EH (cell line): ENCODE measurements around the gene MAPK8IP2.

Source experiments
- DNase-seq: peaks from one replicate; pipeline ENCODE4 v3.0.0-alpha.2; 2015; ENCODE audit warnings: low read depth

The MAPK8IP2 gene

DNA sequence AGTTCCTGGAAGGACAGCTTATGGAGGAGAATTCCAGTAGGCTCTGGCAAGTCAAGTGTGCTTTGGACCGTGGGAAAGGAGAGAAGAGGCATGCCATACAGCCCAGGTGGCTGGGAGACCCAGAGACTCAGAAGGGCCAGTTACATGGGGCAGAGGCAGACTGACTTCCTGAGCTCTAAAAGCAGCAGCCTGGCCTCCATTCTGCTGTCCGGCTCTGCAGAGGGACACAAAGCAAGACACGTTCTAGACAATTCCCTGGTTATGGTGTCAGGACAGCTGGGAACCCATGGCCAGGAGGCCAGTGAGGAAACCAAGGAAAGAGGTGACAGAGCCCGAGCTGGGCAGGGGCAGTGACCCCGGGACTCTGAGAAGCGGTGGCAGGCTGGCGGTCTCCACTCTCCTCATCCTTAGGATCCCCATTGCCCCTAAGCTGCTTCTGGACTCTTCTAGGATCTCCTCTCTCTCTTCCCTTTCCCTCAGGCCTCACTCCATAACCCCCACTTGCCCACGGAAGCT lies 25.1 kb upstream of the MAPK8IP2 start:
- no peak for DNase-seq

DNA sequence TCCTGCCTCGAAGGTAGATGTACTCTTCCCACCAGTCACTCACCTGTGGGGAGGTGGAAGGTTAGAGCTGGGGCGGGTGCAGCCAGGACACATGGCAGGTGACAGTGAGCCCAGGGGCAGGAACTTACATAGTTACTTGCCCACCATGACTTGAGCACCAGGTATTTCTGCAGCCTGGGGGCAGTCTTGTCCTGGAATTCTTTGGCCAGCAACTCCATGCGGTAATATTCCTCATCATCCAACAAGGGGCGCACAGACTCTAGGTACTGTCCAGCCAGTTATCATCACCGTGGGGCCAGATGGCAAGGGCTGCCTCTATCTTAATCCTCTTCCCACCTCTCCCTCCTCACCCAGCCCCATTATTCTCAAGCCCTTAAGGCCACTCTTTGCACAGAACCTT lies 24.5 kb upstream of the MAPK8IP2 start:
- peak; percentile 59 for DNase-seq

DNA sequence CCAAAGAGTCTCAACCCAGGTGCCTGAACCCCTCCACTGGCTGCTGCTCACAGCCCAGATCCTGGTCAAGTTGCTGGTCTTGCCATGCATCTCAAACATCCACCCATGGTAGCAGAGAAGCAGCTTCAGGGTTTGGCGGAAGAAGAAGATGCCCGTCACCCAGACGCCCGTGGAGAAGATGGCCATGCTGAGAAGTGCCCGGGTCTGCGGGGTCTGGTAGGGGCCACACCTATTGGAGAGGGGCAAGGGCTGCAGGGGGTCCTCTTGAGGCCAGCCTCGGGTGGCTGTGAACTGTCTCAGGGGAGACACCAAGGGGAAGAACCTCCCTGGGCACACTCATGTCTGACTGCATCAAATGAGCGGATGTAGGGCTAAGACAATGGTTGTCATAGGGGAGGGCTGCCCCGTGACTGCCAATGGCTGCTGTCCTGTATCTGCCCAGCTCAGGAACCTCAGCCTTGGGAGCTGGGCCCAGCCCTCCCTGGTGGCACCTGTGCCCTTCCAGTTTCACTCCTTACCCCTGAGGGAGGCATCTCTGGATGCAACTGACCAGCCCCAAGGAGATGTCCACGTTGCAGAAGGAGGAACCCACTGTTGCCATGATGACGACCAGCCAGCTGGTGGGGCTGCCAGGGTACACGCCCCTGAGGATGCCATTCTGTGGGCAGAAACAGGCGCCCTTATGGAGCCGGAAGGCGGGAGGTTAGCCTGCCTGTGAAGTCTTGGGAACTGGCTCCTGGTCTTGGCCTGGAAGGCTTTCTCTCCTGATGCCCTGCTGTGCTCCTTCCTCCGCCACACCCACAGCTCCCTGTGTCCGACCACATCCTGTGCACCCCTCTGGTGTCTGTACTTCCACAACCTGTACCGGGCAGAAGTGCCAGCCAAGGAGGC lies 23.5 kb upstream of the MAPK8IP2 start:
- peak; percentile 12 for DNase-seq

DNA sequence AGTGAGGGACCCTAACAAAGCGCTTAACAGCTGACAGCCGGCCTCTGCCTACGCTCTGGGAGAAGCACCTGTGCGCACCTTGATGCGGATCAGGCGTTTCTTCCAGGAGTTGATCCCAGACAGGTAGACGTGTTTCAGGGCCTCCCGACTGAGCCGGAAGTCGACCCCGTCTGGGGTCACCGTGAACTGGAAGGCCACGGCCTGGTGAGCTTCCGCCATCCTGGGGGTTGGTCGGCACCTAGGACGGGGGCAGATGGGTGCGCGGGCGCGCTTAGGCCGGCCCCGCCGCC lies 23.0 kb upstream of the MAPK8IP2 start:
- DNase-seq = no peak

DNA sequence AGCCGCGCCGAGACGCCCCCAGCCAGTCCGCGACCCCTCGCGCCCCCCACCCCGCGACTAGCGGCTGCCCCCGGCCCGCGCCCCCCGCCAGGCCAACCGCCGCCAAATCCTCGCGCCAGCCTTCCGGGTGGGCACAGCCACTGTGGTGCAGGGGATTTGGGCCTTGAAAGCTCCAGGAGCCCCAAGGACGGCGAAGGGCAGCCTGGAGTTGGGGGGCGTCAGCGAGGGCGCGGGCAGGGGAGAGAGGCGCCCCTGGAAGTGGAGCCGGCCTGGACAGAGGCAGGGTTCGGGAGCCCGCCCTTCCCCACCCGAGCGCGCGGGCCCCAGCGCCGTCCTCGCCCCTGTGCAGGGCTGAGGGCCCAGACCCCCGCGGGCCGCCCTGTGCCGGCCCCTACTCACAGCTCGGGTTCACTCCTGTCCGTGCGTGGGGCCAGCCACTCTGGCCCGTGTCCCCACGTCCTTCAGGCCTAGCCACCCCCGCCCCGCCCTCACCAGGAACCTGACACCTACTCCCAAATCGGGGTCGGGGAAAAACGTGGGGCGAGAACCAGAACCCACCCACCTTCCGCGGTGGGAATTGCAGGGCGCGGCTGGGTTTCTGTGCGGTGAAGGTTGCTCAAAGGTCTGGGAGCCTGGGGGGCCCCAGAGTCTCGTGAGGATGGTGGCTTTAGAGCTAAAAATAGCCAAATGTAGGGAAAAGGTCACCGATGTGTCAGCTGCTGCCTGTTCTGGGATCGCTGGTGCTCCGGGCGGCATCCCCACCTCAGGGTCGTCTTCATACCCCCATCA lies 22.4 kb upstream of the MAPK8IP2 start, which contains the start of gene CPT1B:
TSS of gene CPT1B (minus strand) at position 441 of the 789 bp plus-strand sequence. CDS start 512 bp downstream, outside the sequence.
- DNase-seq = peak; percentile 61

DNA sequence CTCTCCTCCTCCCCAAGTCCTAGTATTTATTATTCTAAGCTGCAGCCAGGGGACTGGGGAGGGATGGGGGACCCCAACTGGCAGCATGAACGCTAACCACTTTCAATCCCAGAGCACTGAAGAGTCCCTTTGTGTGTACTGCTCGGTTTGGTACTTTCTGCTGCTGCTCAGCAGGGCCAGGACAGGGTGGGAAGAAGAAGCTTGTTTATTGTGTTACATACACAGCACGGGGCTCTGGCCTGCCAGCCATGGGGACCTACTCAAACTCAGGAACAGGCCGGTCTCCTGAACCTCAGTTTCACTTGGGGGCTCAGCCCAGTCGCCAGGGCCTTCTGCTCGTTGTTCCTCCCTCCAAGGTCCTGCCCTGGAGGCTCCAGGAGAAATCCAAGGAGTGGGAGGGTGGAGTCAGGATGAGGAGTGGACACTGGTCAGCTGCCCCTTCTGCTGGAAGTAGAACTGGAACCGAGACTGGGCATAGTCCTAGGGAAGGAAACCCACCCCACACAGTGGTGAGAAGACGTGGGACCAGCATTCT lies 21.8 kb upstream of the MAPK8IP2 start:
- peak; percentile 13 for DNase-seq

DNA sequence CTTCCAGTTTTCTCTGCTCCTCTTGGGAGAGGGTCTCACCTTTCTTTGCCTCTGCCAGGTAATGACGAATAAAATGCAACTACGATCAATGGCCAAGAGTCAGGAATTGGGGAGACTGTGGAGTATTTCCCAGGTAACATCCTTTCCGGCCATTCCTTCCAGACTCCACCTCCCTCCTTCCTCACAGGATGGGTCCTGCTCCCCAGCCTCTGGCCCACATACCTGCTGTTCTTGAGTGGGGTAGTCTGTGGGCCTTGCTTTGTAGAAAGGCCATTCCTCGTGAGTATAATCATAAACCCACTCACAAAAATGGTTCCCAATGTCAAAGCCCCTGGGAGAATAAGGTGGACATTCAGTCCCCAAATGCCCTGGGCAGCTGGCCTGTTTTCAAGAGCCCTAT lies 20.8 kb upstream of the MAPK8IP2 start:
- DNase-seq = no peak

DNA sequence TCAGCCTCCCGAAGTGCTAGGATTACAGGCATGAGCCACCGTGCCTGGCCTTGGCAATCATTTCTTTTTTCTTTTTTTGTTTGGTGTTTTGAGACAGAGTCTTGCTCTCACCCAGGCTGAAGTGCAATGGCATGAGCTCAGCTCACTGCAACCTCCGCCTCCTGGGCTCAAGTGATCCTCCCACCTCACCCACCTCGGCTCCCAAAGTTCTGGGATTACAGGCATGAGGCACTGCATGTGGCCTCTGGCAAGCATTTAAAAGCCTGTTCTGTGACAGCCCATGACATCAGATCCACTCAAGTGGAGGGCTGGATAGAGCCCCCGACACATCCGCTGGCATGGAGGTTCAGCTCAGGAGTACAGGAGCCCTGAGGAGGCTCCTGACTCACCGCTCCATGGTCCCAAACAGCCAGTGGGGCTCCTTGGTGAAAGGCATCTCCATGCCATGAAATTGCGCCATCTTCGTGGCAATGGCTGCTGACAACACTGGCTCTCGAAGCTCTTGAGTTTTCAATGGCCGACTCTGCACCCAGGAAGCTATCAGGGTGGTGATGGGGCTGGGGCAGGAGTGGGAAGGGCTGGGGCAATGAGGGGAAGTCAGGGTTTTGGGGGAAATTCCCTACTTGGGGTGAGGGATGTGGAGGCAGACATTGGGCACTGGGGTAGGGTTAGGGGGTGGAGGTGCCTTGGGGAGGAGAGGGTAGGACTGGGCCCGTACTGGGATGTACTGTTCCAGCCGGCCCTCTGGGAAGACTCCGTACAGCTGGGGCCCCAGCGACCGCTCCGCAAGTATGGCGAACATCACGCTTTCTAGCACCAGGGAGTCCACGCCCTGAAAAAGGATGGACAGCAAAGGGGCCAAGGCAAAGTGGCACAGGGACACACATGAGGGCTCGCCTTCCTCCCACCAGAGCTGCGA lies 19.3 kb upstream of the MAPK8IP2 start:
- DNase-seq = no peak

DNA sequence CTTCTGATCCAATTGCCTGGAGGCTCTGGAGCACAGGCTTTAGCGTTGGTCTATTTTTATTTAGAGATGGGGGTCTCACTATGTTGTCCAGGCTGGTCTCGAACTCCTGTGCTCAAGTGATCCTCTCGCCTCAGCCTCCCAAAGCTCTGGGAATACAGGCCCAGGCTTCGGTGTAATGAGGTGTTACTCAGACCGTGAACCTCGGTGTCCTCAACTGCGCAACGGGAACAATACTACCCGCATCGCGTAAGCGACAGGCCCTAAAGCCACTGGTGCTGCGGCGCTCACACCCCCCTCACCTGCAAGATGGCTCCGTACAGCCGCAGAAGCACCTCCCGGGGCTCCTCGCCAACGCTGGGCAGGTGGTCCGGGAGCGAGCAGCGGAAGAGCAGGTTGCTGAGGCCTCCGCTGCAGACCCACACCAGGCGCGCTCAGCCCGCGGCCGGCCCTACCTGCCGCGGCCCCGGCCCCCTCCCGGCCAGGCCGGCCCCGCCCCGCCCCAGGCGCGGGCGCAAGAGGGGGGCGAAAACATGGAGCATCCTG lies 18.6 kb upstream of the MAPK8IP2 start:
- peak; percentile 24 for DNase-seq

DNA sequence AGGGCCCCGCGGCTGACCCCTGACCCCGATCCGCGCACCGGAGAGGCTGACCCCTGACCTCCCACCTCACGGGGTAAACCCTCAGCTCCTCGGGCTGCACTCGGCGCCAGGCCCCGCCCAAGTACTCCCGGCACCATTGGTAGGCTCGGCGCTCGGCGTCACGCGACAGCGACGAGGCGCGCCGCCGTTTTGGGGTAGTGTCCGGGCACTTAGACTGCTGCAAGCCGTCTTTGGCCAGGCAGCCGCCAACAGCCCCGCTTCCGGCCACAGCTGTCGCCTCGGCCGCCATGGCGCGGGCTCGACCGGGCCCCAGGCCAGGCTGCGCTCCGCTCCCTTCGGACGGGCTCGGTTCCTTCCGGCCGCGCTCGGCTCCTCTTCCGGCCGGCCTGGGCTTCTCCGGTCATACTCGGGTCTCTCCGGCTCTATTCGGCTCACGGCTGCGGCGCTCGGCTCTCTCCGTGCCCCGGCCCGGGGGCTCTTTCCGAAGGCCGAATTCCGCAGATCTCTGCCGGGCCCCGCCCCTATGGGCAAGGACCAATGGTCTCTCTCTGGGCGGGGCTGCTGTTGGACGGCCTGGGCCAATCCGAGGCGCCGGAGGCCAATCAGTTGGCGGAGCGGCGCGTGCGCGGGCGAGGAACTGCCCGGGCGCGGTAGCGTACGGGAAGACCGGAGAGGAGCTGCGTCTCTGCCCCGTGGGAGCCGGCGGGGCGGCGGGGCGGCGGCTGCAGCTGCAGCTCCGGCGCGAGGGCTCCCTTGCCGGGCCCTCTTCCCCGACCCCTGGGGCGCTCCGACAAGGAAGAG lies 17.9 kb upstream of the MAPK8IP2 start, which contains the start of gene CHKB:
TSS of gene CHKB (minus strand) at position 357 of the 801 bp plus-strand sequence. CDS start at position 289, 68 bp downstream.
- DNase-seq = peak; percentile 98

DNA sequence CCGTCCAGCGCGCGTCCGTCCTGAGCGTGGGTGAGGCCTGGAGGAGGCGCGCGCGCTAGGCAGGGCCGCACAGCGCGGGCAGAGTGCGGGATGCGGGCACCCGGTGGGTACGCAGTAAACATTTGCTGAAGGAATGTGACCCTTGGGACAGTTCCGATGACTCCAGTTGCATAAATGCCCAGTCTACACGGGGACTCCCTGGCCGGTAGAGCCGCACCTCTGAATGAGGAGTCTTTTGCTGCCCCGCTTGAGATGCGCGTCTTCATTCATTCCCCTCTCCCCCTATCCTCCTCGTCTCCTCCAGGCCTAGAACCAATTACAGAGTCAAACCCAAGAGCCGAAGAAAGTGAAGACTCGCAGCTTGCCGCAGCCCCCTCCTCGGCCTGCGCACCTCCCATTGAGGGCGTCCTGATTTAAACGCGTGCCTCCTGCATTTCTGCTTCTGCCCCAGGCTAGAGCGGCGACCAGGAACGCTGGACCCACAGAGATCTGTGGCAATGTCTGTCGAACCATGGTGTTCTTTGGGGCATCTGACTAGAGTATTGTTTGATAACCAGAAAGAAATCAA lies 17.2 kb upstream of the MAPK8IP2 start:
- DNase-seq = no peak

DNA sequence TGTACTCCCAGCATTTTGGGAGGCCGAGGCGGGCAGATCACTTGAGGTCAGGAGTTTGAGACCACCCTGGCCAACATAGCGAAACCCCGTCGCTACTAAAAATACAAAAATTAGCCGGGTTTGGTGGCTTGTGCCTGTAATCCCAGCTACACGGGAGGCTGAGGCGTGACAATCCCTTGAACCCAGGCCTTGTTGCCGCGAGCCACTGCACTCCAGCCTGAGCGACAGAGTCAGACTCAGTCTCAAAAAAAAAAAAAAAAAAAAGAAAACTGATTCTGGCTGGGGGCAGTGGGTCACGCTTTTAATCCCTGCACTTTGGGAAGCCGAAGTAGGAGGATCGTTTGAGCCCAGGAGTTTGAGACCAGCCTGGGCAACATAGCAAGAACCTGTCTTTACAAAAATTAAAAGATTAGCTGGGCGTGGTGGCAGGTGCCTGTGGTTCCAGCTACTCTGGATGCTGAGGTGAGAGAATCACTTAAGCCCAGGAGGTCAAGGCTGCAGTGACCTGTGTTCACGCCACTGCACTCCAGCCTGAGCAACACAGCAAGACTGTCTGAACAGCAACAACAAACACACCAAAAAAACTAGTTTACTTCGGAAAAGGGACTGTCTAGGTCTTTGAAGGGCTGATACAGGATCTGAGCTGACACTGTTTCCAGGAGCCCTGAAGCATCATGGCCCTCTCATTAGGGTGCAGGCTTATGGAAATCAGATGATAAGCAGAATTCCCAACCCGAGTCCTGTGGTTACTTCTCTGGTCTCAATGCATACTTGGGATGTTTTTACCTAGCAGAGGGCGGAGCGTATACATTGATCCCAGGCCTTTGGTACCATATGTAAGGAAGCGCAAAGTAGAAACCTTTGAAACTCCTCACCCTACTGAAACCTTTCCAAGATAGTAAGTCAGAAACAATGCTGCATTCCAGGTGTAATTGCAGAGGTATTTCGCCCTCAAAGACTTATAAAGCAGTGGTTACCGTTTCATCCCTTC lies 16.2 kb upstream of the MAPK8IP2 start:
- DNase-seq = no peak

DNA sequence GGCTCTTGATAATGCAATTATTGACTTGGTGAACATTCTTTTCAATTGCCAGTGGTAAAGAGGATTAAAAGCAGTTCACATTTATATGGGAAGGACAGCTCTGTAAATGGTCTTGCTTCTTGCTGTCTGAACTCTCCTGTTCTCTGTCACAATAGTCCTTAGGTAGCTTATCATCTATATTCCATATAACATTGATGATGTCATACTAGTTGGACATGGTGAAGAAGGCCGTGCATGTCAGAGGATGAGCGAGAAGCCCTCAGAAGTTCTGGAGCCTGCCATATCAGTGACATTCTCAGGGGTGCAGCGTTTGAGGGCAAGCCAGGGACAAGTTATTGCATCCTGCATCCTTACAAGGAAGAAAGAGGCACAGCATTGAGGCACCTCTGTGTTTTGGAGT lies 15.4 kb upstream of the MAPK8IP2 start:
- DNase-seq = no peak

DNA sequence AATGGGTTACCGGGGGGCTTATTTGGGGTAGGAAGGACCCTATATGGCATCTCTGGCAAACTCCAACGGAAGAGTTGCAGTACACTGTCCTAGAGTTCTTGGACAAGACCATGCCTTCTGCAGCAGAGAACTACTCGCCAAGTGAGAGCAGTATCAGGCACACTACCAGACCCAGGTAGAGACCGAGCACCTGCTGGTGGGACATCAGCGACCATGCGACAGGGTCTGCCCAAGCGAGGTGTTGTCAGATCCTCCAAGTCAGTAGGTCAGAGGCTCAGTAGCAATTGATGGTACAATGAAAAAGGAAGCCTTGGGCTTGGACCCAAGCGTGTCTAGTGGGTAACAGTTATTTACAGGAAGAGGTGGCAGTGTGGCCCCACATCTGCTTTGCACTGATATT lies 14.8 kb upstream of the MAPK8IP2 start:
- DNase-seq = no peak

DNA sequence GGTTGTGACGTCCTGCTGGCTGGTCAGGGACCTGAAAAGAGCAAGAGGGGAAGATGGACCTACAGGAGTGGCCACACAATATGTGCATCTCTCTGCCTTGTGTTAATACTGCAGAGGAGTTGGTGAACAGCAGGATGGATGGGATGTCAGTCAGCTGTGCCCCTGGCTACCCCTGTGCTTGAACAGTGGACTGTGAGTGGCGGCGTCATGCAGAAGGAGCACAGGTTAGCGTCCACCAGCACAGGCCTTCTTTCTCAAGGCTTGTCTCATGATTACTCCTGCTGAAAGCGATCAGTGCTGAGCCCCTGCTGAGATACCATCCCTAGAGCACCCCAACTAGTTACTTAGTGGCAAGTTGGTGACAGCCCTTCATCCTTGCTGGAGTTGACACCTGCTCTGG lies 14.2 kb upstream of the MAPK8IP2 start:
- no peak for DNase-seq

DNA sequence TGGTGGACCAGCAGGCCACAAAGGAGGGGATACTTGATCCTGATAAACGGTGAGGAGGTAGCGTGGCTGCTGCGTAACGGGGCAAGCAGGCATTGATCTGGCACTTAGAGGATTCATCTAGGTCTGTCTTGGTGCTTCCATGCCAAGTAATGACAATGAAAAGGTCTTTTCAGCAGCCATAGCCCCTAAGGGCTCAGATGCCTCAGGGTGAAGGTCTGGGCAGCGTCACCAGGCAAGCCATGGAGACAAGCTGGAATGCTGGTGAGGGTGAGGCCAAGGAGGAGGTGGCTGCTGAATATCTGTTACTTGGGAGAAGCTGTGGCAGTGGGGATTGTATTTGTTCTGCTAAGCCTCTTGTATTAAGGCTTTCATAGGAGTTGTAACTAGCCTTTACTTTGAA lies 13.2 kb upstream of the MAPK8IP2 start:
- no peak for DNase-seq

DNA sequence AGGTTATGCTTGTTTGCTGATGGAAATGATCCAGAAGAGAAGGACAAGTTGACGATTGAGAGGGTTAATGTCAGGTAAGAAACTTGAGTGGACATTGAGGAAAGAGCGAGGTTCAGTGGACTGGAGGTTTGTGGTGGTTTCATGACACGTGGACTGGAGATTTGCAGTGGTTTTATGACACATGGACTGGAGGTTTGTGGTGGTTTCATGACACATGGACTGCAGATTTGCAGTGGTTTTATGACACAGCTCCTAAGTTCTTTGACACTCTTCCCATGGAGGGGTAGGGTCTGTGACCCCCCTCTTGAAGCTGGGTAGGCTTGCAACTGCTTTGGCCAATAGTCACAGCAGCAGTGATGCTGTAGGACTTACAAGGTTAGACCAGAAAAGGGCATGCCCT lies 5.4 kb upstream of the MAPK8IP2 start:
- no peak for DNase-seq

DNA sequence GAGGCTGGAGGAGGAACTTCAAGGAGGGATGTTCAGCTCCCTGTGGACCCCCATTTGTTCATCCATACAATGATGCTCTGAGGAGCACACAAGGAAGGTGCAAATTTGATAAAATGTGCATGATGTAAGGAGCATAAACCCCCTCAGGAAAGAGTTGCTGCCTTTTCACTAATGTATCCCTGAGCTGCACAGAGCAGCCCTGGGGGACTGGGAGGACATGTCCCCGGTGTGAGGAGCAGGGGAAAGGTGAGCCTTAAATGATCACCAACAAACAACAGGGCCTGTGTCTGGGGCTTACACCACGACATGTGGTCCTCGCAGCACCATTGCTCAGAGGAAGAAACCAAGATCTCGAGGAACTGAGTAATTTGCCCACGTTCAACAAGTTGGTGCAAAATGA lies 3.5 kb upstream of the MAPK8IP2 start:
- DNase-seq = no peak
